ENCODE results near the gene STKLD1. TPM values are rescaled to one million over a fixed set of nuclear protein-coding genes. Genes with fewer than 3 reads are reported as not detected.

STKLD1 gene
- total RNA-seq, 4 donors from 2014 or later = 0.93 to 1.3 TPM; not detected in 2

DNA sequence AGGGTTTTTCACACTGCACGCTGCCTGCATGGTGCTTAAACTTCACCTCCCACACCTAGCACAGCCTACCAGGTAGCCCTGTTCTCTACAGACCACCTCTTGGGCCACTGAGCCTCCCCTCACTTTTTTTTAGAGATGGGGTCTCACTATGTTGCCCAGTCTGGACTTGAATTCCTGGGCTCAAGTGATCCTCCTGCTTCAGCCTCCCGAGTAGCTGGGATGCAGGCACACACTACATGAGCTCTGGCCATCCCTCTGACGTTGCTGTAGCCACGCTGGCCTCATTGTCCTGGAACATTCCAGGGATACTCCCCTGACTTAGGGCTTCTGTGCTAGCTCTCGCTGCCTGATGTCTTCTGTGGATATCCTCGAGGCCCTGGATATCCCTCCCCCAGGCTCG is 76.4 kb downstream of the STKLD1 start:
- H3K27ac ChIP-seq = no peak overlapping the region
- no peaks in the 10 kb centered on the region for H3K36me3 ChIP-seq
- WGBS, 2 donors (ENCODE audit: low coverage in 1 of 2) = 71 to 96% methylated on average over 1 to 4 of the region's 7 CpGs
- H3K27me3 ChIP-seq = no peaks in the 10 kb centered on the region
- H3K9me3 ChIP-seq = no peaks in the 10 kb centered on the region
- TF ChIP-seq POLR2AphosphoS5 (IDR thresholded peaks at IDR 0.05) = no peak
- TF ChIP-seq, protein P1, sequence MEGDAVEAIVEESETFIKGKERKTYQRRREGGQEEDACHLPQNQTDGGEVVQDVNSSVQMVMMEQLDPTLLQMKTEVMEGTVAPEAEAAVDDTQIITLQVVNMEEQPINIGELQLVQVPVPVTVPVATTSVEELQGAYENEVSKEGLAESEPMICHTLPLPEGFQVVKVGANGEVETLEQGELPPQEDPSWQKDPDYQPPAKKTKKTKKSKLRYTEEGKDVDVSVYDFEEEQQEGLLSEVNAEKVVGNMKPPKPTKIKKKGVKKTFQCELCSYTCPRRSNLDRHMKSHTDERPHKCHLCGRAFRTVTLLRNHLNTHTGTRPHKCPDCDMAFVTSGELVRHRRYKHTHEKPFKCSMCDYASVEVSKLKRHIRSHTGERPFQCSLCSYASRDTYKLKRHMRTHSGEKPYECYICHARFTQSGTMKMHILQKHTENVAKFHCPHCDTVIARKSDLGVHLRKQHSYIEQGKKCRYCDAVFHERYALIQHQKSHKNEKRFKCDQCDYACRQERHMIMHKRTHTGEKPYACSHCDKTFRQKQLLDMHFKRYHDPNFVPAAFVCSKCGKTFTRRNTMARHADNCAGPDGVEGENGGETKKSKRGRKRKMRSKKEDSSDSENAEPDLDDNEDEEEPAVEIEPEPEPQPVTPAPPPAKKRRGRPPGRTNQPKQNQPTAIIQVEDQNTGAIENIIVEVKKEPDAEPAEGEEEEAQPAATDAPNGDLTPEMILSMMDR (IDR thresholded peaks at IDR 0.05) = no peak
- H3K4me3 ChIP-seq = no peak overlapping the region
- no peaks in the 10 kb centered on the region for H3K4me1 ChIP-seq
- ATAC-seq = no peak

DNA sequence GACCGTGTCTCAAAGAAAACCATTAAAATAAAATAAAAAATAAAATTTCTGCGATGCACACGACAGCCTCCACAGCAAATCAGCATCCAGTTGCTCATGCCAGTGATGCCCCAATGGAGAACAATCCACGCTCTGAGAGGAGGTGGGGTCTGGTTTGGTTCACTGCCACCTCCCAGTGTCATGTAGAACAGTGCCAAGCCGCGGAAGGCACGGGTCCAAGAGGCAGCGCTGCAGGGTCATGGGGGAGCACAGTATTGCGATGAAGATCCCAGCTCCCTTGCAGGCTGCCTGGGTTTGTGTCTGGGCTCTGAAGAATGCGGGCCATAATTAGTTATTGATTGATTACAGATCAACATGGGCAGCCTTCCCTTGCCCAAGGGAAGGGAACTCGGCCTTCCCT is 77.5 kb downstream of the STKLD1 start:
- Histone ChIP-seq H3K4me1 (peaks cover 0 to under 1% (median 0%) of the 10 kb centered on the region in 3 donors), H3K4me3 (no peak overlapping the region), H3K36me3 (no peaks in the 10 kb centered on the region), H3K27ac (no peak overlapping the region), H3K27me3 (no peaks in the 10 kb centered on the region), H3K9me3 (no peaks in the 10 kb centered on the region)
- TF ChIP-seq, protein P1 (IDR thresholded peaks at IDR 0.05) = no peak
- TF ChIP-seq POLR2AphosphoS5 (IDR thresholded peaks at IDR 0.05) = no peak
- no peak for TF ChIP-seq POLR2A (IDR thresholded peaks at IDR 0.05)
- no peak for TF ChIP-seq EP300 (IDR thresholded peaks at IDR 0.05)
- no peak for ATAC-seq
- WGBS, 2 donors (ENCODE audit: low coverage in 1 of 2) = 84 to 86% methylated on average over 7 to 10 of the region's 11 CpGs

DNA sequence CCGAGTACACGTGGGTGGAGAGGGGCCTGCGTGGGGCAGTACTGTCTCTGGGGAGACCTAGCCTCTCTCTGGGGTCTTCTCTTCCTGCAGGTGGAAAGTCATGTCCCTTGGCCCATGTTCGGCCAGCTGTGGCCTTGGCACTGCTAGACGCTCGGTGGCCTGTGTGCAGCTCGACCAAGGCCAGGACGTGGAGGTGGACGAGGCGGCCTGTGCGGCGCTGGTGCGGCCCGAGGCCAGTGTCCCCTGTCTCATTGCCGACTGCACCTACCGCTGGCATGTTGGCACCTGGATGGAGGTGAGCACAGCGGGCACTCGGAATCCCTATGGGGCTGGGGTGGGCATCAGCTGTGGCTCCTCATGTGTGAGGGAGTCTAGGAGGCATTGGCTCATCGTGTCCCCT is 78.2 kb downstream of the STKLD1 start:
- no peaks in the 10 kb centered on the region for H3K27me3 ChIP-seq
- H3K4me1 ChIP-seq = peaks cover 0 to 7% (median 4%) of the 10 kb centered on the region in 3 donors
- no peak overlapping the region for H3K4me3 ChIP-seq
- TF ChIP-seq POLR2A (IDR thresholded peaks at IDR 0.05) = no peak
- TF ChIP-seq, protein P1 (IDR thresholded peaks at IDR 0.05) = no peak
- no peak for TF ChIP-seq POLR2AphosphoS5 (IDR thresholded peaks at IDR 0.05)
- TF ChIP-seq EP300 (IDR thresholded peaks at IDR 0.05) = no peak
- no CpG with 5 or more reads among the region's 19 CpGs for WGBS, 2 donors (ENCODE audit: low coverage in 1 of 2)
- ATAC-seq = no peak
- H3K36me3 ChIP-seq = no peaks in the 10 kb centered on the region
- H3K27ac ChIP-seq = no peak overlapping the region
- H3K9me3 ChIP-seq = no peaks in the 10 kb centered on the region

DNA sequence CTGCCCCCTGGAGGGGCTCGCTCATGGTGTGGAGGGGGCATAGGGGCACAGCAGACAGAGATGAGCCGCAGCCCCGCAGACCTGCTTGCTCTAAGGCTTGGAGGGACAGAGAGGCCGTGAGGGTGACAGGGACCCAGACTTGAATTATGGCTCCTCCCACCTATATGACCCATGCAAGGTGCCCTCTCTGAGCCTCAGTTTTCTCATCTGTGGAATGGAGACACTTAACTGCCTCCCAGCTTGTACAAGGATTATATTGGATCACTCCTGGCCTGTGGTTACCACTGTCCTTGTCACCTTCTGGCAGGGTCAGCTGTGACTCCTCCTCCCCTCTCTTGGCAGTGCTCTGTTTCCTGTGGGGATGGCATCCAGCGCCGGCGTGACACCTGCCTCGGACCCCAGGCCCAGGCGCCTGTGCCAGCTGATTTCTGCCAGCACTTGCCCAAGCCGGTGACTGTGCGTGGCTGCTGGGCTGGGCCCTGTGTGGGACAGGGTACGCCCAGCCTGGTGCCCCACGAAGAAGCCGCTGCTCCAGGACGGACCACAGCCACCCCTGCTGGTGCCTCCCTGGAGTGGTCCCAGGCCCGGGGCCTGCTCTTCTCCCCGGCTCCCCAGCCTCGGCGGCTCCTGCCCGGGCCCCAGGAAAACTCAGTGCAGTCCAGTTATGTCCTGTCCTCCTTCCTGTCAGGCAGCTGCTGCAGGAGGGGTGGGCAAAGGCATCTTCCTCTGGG is 78.9 kb downstream of the STKLD1 start:
- Histone ChIP-seq H3K9me3 (no peaks in the 10 kb centered on the region), H3K4me3 (no peak overlapping the region), H3K27ac (no peak overlapping the region), H3K4me1 (peaks cover 0 to 9% (median 4%) of the 10 kb centered on the region in 3 donors), H3K27me3 (no peaks in the 10 kb centered on the region), H3K36me3 (no peaks in the 10 kb centered on the region)
- TF ChIP-seq EP300 (IDR thresholded peaks at IDR 0.05) (no peak), POLR2AphosphoS5 (IDR thresholded peaks at IDR 0.05) (no peak), POLR2A (IDR thresholded peaks at IDR 0.05) (no peak)
- TF ChIP-seq, protein P1 (IDR thresholded peaks at IDR 0.05) = no peak
- 94% methylated on average over 3 of the region's 20 CpGs; no CpG with 5 or more reads in 1 of the 2 donors for WGBS, 2 donors (ENCODE audit: low coverage in 1 of 2)
- ATAC-seq = no peak

Small RNA genes lying within 50 kb of the gene (small RNA-seq; reads per million reads assigned to genes)
- gene RF00019 (0 reads per million in 4 donors), gene SNORD24 (0 reads per million in 4 donors), gene SNORD36A (0 reads per million in 4 donors), gene SNORD36B (0 reads per million in 4 donors), gene SNORD36C (0 reads per million in 4 donors)

Other genes starting within 250 kb of the STKLD1 start
- gene GBGT1, start 212.5 kb upstream of the STKLD1 start, total RNA-seq = 10 to 100 TPM; 11.3 to 18.0 (median 15.6) TPM
- gene OBP2B, start 167.1 kb upstream of the STKLD1 start, total RNA-seq = not detected
- gene ABO, start 101.2 kb upstream of the STKLD1 start, total RNA-seq = 1 to 10 TPM in 2 of 4 donors, under 1 TPM in 2; 0.47 to 10.0 (median 0.91) TPM
- 10 to 100 TPM; 22.5 to 36.3 (median 25.8) TPM for gene SURF6, start 40.2 kb upstream of the STKLD1 start, total RNA-seq
- 10 to 100 TPM; 25.1 to 47.3 (median 37.8) TPM for gene MED22, start 28.2 kb upstream of the STKLD1 start, total RNA-seq
- 1,000 to 10,000 TPM; 1,385 to 2,320 (median 1,660) TPM for gene RPL7A, start 28.1 kb upstream of the STKLD1 start, total RNA-seq
- 10 to 100 TPM; 46.0 to 53.4 (median 49.8) TPM for gene SURF1, start 19.9 kb upstream of the STKLD1 start, total RNA-seq
- gene SURF2, start 19.8 kb upstream of the STKLD1 start, total RNA-seq = 10 to 100 TPM; 11.2 to 16.3 (median 15.3) TPM
- gene SURF4, start 306 bp upstream of the STKLD1 start, total RNA-seq = 100 to 1,000 TPM in 3 of 4 donors, 10 to 100 TPM in 1; 78.1 to 139 (median 108) TPM
- gene REXO4, start 41.6 kb downstream of the STKLD1 start, total RNA-seq = 10 to 100 TPM; 11.2 to 29.9 (median 18.1) TPM
- 1 to 10 TPM in 3 of 4 donors, under 1 TPM in 1; 0.94 to 2.7 (median 2.1) TPM for gene ADAMTS13, start 46.0 kb downstream of the STKLD1 start, total RNA-seq
- 10 to 100 TPM; 15.3 to 22.3 (median 16.0) TPM for gene CACFD1, start 83.6 kb downstream of the STKLD1 start, total RNA-seq
- gene SLC2A6, start 102.7 kb downstream of the STKLD1 start, total RNA-seq = 10 to 100 TPM in 1 of 4 donors, 1 to 10 TPM in 3; 1.7 to 11.8 (median 5.2) TPM
- gene MYMK, start 148.6 kb downstream of the STKLD1 start, total RNA-seq = not detected
- 1 to 10 TPM; 2.0 to 5.8 (median 3.1) TPM for gene ADAMTSL2, start 158.3 kb downstream of the STKLD1 start, total RNA-seq
- not detected for gene FAM163B, start 233.0 kb downstream of the STKLD1 start, total RNA-seq

Measured in gastroesophageal sphincter (tissue), 4 donors.